HG02870 (cell line): Measurements from ENCODE around the gene KHDC4.

Experiments used
- ATAC-seq: cut with Tn5 transposase; IDR thresholded peaks from one replicate; pipeline ENCODE4 v1.9.1; 2021; ENCODE audit warnings: mild to moderate bottlenecking, moderate library complexity; ENCODE audit not compliant: unreplicated experiment

KHDC4 gene

DNA sequence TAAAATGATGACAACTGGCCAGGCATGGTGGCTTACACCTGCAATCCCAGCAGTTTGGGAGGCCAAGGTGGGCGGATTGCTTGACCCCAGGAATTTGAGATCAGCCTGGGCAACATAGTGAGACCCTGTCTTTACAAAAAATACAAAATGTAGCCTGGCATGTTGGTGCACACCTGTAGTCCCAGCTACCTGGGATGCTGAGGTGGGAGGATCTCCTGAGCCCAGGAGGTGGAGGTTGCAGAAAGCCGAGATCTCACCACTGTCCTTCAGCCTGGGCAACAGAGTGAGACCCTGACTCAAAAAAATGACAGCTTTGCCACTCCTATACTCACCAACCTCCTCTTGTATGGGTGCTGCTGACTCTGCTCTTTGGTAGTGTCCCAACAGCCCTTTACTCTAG is 56.3 kb downstream of the KHDC4 start:
- ATAC-seq = no peak

DNA sequence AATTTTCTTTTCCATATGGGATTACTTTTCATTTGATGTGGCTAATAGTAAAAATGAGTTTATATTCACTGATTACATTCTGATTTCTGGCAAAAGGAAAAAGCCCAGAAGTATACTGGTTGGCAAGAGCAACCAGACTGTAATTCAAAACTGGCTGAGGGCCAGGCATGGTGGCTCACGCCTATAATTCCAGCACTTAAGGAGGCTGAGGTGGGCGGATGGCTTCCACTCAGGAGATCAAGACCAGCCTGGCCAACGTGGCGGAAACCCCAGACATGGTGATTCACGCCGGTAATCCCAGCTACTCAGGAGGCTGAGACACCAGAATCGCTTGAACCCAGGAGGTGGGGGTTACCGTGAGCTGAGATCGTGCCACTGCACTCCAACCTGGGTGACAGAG is 60.4 kb downstream of the KHDC4 start:
- ATAC-seq = no peak

DNA sequence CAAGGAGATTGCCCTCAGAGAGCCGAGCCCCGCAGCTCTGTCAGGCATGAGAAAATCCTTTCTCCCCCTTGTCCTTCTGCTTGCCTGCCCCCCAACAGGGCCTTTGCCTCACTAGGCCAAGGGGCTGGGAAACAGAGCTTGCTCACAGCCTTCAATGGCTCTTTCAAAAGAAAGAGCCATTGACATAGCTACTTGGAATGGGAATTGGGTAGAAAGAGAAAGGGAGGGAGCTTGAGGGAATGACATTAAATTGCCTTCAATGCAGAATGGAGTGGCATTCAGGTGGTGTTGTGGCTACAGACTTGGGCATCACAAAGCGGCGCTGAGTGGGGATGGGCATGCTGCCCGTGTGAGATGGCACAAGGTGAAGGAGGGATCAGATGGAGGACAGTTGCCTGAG is 61.7 kb downstream of the KHDC4 start:
- no peak for ATAC-seq

DNA sequence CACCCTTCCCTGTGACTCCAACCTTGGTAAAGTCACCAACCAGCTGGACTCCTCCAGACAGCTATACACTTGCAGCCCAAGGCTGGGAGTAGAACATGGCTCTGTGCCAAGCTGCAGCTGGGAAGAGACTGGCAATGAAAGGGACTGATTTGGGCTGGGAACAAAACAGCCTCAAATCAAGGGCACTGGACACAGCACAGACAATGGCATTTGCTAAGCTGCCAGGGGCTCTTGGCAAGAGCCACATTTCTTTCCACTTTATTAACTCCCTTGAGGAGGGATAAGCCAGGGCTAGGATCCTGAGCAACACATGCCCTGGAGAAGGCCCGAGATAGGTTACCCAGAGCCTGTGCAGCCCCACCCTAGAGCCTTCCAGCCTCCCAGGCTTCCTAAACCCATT is 62.8 kb downstream of the KHDC4 start:
- ATAC-seq = no peak

DNA sequence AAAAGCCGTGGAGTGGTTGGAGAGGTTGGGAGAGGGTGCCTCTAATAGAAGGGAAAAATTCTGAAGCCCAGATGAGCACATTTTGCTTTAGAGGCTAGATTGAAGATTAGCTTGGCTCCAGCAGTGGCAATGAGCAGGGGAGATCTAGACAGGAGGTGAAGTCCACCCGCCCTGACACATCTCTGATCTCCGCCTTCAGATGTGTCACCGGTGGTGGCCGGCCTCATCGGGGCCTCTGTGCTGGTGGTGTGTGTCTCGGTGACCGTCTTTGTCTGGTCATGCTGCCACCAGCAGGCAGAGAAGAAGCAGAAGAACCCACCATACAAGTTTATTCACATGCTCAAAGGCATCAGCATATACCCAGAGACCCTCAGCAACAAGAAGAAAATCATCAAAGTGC is 66.4 kb downstream of the KHDC4 start:
- no peak for ATAC-seq

DNA sequence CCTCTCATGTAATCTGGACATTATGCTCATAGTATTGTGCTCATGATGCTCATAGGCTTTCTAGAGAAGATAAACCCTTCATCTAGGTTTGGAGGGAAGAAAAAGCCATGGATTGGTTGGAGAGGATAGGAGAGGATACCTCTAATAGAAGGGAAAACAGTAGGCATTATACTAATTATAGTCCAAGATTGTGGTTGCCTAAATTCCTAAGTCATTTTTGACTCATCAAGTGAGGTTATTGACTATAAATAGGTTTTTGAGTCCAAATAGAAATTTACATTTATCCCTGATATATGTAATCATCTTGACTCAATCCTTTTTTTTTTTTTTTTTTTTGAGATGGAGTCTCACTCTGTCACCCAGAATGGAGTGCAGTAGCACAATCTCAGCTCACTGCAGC is 69.8 kb downstream of the KHDC4 start:
- ATAC-seq = no peak
